ENCODE measurements around the gene KCNH5.
"Not testable (repeated sequence)": the region's sequence is repeated elsewhere in the genome, so short reads cannot be mapped to it uniquely, and the experiment has no call there.

KCNH5 gene

GRCh38 chr14:62882967-62883366 is 162.3 kb downstream of the KCNH5 start:
- DNase-seq = no peak

- no peak for DNase-seq
Observed at GRCh38 chr14:62866376-62866775, 178.9 kb downstream of the KCNH5 start.

- DNase-seq = no peak
Observed at GRCh38 chr14:62864588-62864987, 180.7 kb downstream of the KCNH5 start.

GRCh38 chr14:62858011-62858410 is 187.2 kb downstream of the KCNH5 start:
- DNase-seq = not testable (repeated sequence)

DNA sequence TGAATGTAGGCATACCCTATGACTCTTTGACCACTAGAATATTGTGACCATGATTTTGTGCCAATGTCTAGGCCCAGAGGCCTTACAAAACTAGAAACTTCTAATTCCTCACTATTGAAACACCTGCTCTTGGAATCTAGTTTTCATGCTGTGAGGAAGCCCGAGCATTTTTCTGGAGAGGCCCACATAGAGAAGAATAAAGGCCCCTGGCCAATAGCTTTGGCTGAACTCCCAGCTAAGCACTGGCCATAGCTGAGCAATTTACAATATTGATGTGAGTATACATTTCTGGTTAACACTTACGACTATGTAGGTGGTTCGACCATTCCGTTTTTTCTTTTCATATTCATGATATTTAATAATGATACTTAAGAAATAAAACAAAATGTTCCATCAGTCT is 190.3 kb downstream of the KCNH5 start:
- no peak for DNase-seq

- DNase-seq = no peak
Observed at GRCh38 chr14:62847168-62847567, 198.1 kb downstream of the KCNH5 start.

DNA sequence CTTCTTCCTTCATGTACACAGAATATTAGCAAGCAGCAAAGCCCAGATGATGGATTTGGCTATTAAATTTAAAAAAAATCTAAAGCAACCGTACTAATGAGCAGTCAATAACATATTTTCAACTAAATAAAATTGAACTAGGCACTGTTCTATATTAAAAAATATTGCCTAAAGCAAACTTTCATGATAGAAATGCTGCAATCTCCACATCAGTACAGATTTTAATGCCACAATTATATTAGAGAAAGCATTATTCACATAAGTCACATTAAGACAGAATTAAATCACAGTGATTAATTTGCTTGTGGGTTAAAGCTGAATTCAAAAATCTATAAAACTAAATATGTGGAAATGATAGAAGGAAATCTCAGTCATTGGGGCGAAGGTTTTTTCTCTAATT is 200.7 kb downstream of the KCNH5 start:
- DNase-seq = no peak

DNA sequence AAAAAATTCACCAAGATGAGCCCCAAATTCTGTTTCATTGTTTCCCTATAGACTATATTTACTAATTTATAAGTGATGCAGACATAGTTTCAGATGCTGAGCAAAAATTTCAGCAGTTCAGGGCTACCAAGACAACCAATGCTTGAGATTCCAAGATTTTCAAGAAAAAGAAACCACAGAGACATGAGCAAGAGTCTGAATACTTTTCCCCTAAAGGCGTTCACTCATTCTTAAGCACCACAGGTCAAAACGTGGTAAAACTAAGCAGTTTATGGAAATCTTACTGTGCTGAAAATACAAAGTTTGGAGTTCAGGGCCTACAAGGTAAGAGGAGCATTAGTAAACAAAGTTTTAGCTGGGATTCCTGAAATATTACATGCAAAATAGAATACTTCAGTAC is 221.2 kb downstream of the KCNH5 start:
- DNase-seq = no peak

- DNase-seq = no peak
Observed at GRCh38 chr14:62819931-62820330, 225.3 kb downstream of the KCNH5 start.

DNA sequence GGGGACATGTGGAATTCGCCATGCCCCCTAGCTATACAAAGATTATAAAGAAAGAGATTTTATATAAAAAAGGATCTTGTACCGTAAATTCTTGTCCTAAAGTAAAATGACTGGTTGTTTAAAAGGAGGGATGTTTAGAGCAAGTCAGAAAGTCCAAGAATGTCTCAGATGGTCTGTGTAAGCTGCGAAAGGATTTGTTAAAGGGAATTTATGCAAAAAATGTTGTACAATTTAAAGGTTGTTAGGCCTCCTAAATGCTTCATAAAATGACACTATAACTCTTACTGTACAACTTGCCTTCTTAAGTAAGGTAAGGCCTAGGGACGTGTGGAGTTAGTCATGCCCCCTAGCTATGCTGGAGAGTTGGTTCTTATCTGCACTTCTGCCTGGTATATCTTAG is 237.6 kb downstream of the KCNH5 start:
- no peak for DNase-seq

DNA sequence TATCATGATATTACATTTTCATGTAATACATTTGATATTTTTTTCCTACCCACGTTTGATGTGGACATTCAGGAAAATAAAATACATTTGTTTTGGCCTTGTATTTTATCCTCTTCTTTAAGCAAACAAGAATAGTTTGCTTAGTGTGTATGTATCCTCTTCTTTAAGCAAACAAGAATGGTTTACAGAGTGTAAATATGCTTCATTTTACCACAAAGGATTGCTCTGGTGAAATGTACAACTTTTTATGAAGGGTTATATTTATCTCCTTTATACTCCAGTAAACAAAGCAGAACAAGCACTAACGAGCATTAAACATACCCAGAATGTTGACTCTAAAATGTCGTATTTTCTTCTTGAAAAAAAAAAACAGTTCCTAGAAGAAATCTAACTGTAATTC is 244.7 kb downstream of the KCNH5 start:
- no peak for DNase-seq

DNA sequence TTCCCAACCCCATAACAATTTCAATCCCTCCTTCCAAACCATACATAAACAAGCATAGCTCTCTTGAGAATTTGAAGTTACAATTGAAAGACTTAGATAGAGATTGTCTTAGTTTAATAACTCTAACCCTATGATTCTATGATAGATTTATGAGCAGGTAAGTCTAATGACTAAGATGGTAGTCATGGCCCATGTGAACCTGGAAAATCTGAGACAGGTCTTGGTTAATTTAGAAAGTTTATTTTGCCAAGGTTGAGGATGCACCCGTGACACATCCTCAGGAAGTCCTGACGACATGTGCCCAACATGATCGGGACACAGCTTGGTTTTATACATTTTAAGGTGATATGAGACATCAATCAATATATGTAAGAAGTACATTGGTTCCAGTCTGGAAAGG is 248.8 kb downstream of the KCNH5 start:
- no peak for DNase-seq

- no peak for DNase-seq
Observed at GRCh38 chr14:62792578-62792977, 252.7 kb downstream of the KCNH5 start.

DNA sequence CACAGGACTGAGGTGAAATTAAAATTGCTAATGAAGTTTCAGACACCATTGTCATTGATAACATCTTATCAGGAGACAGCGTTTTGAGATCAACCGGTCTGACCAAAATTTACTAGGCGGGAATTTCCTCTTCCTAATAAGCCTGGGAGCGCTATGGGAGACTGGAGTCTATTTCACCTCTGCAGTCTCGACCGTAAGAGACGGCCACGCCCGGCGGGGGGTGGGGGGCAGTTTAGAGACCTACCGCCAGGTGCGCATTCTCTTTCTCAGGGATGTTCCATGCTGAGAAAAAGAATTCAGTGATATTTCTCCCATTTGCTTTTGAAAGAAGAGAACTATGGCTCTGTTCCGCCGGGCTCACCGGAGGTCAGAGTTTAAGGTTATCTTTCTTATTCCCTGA is 263.9 kb downstream of the KCNH5 start:
- not testable (repeated sequence) for DNase-seq

- no peak for DNase-seq
Observed at GRCh38 chr14:62778852-62779251, 266.4 kb downstream of the KCNH5 start.

DNA sequence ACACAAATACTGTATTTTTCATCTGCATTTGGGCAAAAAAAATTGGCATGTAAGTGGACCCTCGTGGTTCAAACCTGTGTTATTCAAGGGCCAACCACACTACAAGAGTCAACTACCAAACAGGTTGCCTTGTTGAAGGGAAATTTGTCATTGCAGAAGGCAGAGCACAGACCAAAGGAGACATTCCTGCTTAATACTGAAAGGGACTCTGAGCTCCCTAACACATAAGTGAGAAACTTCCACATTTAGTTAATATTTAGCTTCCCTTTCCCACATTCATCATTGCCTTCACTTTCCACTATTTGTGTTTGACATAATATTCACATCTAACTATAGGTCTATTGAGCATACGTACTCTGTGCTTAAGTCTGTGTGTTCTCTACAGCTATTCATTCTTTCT is 266.9 kb downstream of the KCNH5 start:
- no peak for DNase-seq

GRCh38 chr14:62777510-62777909 is 267.7 kb downstream of the KCNH5 start:
- no peak for DNase-seq

- no peak for DNase-seq
Observed at GRCh38 chr14:62776300-62776699, 269.0 kb downstream of the KCNH5 start.

DNA sequence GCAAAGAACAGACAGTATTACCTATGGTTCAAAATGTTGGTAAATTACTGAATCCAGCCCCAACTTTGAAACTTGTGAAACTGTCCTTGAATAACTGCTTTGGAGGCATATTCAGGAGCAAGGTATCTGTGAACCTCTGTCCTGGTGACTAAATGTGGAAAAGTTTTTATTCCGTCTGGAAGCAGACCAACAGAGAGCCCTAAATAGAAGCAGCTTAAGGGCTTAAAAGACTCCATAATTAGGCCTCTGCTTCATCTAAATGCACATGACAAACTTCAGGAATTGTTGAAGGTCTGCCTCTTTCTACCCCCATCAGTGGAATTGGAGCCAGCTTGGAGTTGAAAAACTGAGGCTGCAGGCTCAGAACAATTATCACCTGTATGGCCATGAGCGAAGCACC is 276.5 kb downstream of the KCNH5 start:
- no peak for DNase-seq

- DNase-seq = no peak
Observed at GRCh38 chr14:62763951-62764350, 281.3 kb downstream of the KCNH5 start.

DNA sequence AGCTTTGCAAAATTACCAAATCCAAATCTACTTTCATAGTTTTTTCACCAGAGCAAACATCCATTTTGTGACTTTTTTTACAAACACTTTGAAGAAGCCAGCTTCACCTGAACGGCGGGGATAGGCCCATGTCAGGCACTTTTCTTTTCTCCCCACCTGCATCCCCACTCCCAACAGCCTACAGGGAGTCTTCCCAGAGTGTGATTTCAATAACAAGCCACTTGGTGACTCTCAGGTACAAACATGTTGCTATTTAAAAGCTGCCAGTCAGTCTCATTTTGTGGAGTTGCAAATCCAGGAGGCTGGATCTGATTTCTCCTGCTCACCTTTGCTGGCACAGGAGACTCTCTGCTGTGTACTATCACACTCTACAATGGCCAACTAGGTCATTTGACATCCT is 285.5 kb downstream of the KCNH5 start:
- no peak for DNase-seq

- not testable (repeated sequence) for DNase-seq
Observed at GRCh38 chr14:62746881-62747280, 298.4 kb downstream of the KCNH5 start.

DNA sequence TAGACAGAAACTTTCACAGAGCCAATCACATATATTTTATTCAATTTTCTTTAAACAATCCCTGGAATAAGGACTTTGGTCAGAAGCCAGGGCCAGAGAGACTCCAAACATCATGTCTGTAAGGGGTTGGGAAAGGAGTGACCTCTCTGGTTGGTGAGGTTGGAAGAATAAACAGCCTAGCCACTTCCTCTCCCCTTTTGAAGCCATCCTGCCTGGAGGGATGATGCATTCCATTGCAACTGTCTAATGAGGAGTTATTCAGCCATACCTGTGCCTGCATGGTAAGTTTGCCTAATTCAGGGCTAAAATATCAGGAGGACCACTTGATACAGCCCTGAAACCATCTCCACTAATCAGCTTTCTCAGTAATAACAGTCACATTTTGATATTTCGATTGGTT is 299.8 kb downstream of the KCNH5 start:
- DNase-seq = no peak

- no peak for DNase-seq
Observed at GRCh38 chr14:62743560-62743959, 301.7 kb downstream of the KCNH5 start.

- no peak for DNase-seq
Observed at GRCh38 chr14:62743118-62743517, 302.1 kb downstream of the KCNH5 start.

- DNase-seq = no peak
Observed at GRCh38 chr14:62739647-62740046, 305.6 kb downstream of the KCNH5 start.

All from NCI-H1417 treated with DMSO at 0.1 percent for 48 hours (cell line).